Measurements from ENCODE around the gene TMC3. TPM values are rescaled to one million over a fixed set of nuclear protein-coding genes. Genes with fewer than 3 reads are reported as not detected.

Gene TMC3
- total RNA-seq, 1 donor from 2014 or later = 0.52 TPM

GRCh38 chr15:81288040-81288439 is 86.0 kb downstream of the TMC3 start:
- Histone ChIP-seq H4K20me1 (ENCODE audit: insufficient read depth, low read length) (no peaks in the 10 kb centered on the region), H3K4me2 (ENCODE audit: low read length) (no peak overlapping the region), H3K9me3 (ENCODE audit: insufficient read depth, low read depth, low read length) (no peaks in the 10 kb centered on the region), H3K4me1 (ENCODE audit: insufficient read depth, low read length) (no peaks in the 10 kb centered on the region), H3K4me3 (ENCODE audit: insufficient read depth, low read depth, low read length) (no peak overlapping the region), H2AFZ (ENCODE audit: low read depth, low read length) (no peak overlapping the region), H3K9ac (ENCODE audit: low read length) (no peak overlapping the region), H3K36me3 (ENCODE audit: insufficient read depth, low read length) (no peaks in the 10 kb centered on the region), H3K27me3 (ENCODE audit: insufficient read depth, low read length) (peaks cover 35% of the 10 kb centered on the region), H3K79me2 (ENCODE audit: insufficient read depth, low read length) (no peaks in the 10 kb centered on the region), H3K27ac (ENCODE audit: low read depth, low read length) (no peak overlapping the region)
- FAIRE-seq (no peak), DNase-seq (ENCODE audit: low read depth) (no peak)
- TF ChIP-seq EZH2 (IDR thresholded peaks at IDR 0.05; ENCODE audit: insufficient read depth, low read length) (no peak), CTCF (IDR thresholded peaks at IDR 0.05; ENCODE audit: insufficient read depth, low read depth, low read length) (no peak)
- no peak overlapping the region for H3K27ac Mint-ChIP-seq (ENCODE audit: unreplicated experiment)
- no peaks in the 10 kb centered on the region for H3K4me1 Mint-ChIP-seq (ENCODE audit: low read depth, unreplicated experiment)
- H3K9me3 Mint-ChIP-seq (ENCODE audit: unreplicated experiment) = no peaks in the 10 kb centered on the region
- H3K27me3 Mint-ChIP-seq (ENCODE audit: low read depth, unreplicated experiment) = peaks cover 21% of the 10 kb centered on the region
- H3K36me3 Mint-ChIP-seq (ENCODE audit: low read depth, unreplicated experiment) = no peaks in the 10 kb centered on the region
- no peak overlapping the region for H3K4me3 Mint-ChIP-seq (ENCODE audit: unreplicated experiment)

- Histone ChIP-seq H3K9me3 (ENCODE audit: insufficient read depth, low read depth, low read length) (no peaks in the 10 kb centered on the region), H3K4me2 (ENCODE audit: low read length) (no peak overlapping the region), H3K4me1 (ENCODE audit: insufficient read depth, low read length) (no peaks in the 10 kb centered on the region), H3K27me3 (ENCODE audit: insufficient read depth, low read length) (peaks cover 37% of the 10 kb centered on the region), H3K79me2 (ENCODE audit: insufficient read depth, low read length) (no peaks in the 10 kb centered on the region), H3K36me3 (ENCODE audit: insufficient read depth, low read length) (no peaks in the 10 kb centered on the region), H3K9ac (ENCODE audit: low read length) (no peak overlapping the region), H2AFZ (ENCODE audit: low read depth, low read length) (no peak overlapping the region), H3K27ac (ENCODE audit: low read depth, low read length) (no peak overlapping the region), H3K4me3 (ENCODE audit: insufficient read depth, low read depth, low read length) (no peak overlapping the region), H4K20me1 (ENCODE audit: insufficient read depth, low read length) (no peaks in the 10 kb centered on the region)
- Mint-ChIP-seq H3K27me3 (ENCODE audit: low read depth, unreplicated experiment) (peaks cover 27% of the 10 kb centered on the region), H3K4me1 (ENCODE audit: low read depth, unreplicated experiment) (no peaks in the 10 kb centered on the region), H3K4me3 (ENCODE audit: unreplicated experiment) (no peak overlapping the region), H3K27ac (ENCODE audit: unreplicated experiment) (no peak overlapping the region), H3K9me3 (ENCODE audit: unreplicated experiment) (no peaks in the 10 kb centered on the region), H3K36me3 (ENCODE audit: low read depth, unreplicated experiment) (no peaks in the 10 kb centered on the region)
- TF ChIP-seq CTCF (IDR thresholded peaks at IDR 0.05; ENCODE audit: insufficient read depth, low read depth, low read length) = no peak
- TF ChIP-seq EZH2 (IDR thresholded peaks at IDR 0.05; ENCODE audit: insufficient read depth, low read length) = no peak
- DNase-seq (ENCODE audit: low read depth) (no peak), FAIRE-seq (no peak)
Measured at GRCh38 chr15:81286621-81287121, 87.3 kb downstream of the TMC3 start.

- Histone ChIP-seq H2AFZ (ENCODE audit: low read depth, low read length) (no peak overlapping the region), H3K79me2 (ENCODE audit: insufficient read depth, low read length) (no peaks in the 10 kb centered on the region), H3K4me3 (ENCODE audit: insufficient read depth, low read depth, low read length) (no peak overlapping the region), H3K27me3 (ENCODE audit: insufficient read depth, low read length) (peaks cover 38% of the 10 kb centered on the region), H3K4me1 (ENCODE audit: insufficient read depth, low read length) (no peaks in the 10 kb centered on the region), H3K9me3 (ENCODE audit: insufficient read depth, low read depth, low read length) (no peaks in the 10 kb centered on the region), H4K20me1 (ENCODE audit: insufficient read depth, low read length) (no peaks in the 10 kb centered on the region), H3K9ac (ENCODE audit: low read length) (no peak overlapping the region), H3K4me2 (ENCODE audit: low read length) (no peak overlapping the region), H3K27ac (ENCODE audit: low read depth, low read length) (no peak overlapping the region), H3K36me3 (ENCODE audit: insufficient read depth, low read length) (no peaks in the 10 kb centered on the region)
- no peak for DNase-seq (ENCODE audit: low read depth)
- peaks cover 26% of the 10 kb centered on the region for H3K27me3 Mint-ChIP-seq (ENCODE audit: low read depth, unreplicated experiment)
- H3K9me3 Mint-ChIP-seq (ENCODE audit: unreplicated experiment) = no peaks in the 10 kb centered on the region
- FAIRE-seq = no peak
- no peaks in the 10 kb centered on the region for H3K4me1 Mint-ChIP-seq (ENCODE audit: low read depth, unreplicated experiment)
- no peak overlapping the region for H3K27ac Mint-ChIP-seq (ENCODE audit: unreplicated experiment)
- TF ChIP-seq EZH2 (IDR thresholded peaks at IDR 0.05; ENCODE audit: insufficient read depth, low read length) = no peak
- no peak for TF ChIP-seq CTCF (IDR thresholded peaks at IDR 0.05; ENCODE audit: insufficient read depth, low read depth, low read length)
- no peaks in the 10 kb centered on the region for H3K36me3 Mint-ChIP-seq (ENCODE audit: low read depth, unreplicated experiment)
- H3K4me3 Mint-ChIP-seq (ENCODE audit: unreplicated experiment) = no peak overlapping the region
Measured at GRCh38 chr15:81285461-81285860, 88.6 kb downstream of the TMC3 start.
